Fibroblast of lung (primary cell): ENCODE results near the gene DAAM1.

Experiments
- EZH2 ChIP-seq: IDR thresholded peaks from 2 replicates; pipeline ENCODE4 v1.5.1; 2012; ENCODE audit warnings: low read length, control low read depth, mild to moderate bottlenecking; ENCODE audit errors: missing control alignments
- TF ChIP-seq, protein P1 (sequence below), 2 donors: IDR thresholded peaks in 1 of 2; conservative IDR thresholded peaks in 1 of 2; 1 replicate in 1 of 2; 2 replicates in 1 of 2; pipeline ENCODE4 v1.5.1; 2011 to 2012; ENCODE audit warnings: low read length in 2 of 2, control low read depth in 1 of 2, inconsistent platforms in 1 of 2, low read depth in 1 of 2, mild to moderate bottlenecking in 1 of 2

- TF ChIP-seq, protein P1, sequence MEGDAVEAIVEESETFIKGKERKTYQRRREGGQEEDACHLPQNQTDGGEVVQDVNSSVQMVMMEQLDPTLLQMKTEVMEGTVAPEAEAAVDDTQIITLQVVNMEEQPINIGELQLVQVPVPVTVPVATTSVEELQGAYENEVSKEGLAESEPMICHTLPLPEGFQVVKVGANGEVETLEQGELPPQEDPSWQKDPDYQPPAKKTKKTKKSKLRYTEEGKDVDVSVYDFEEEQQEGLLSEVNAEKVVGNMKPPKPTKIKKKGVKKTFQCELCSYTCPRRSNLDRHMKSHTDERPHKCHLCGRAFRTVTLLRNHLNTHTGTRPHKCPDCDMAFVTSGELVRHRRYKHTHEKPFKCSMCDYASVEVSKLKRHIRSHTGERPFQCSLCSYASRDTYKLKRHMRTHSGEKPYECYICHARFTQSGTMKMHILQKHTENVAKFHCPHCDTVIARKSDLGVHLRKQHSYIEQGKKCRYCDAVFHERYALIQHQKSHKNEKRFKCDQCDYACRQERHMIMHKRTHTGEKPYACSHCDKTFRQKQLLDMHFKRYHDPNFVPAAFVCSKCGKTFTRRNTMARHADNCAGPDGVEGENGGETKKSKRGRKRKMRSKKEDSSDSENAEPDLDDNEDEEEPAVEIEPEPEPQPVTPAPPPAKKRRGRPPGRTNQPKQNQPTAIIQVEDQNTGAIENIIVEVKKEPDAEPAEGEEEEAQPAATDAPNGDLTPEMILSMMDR (conservative IDR thresholded peaks at IDR 0.05 in 1 of 2, IDR thresholded peaks at IDR 0.05 in 1 of 2; ENCODE audit: low read depth in 1 of 2, low read length in 2 of 2): no peak
- no peak for TF ChIP-seq EZH2
Observed at GRCh38 chr14:59358102-59358501, 169.6 kb downstream of the DAAM1 start.
